ENCODE measurements around the gene RMDN2.
"Not testable (repeated sequence)": the region's sequence is repeated elsewhere in the genome, so short reads cannot be mapped to it uniquely, and the experiment has no call there.

The RMDN2 gene

GRCh38 chr2:37898448-37898847 is 26.6 kb upstream of the RMDN2 start:
- DNase-seq, result no peak

- no peak for DNase-seq
Measured at GRCh38 chr2:37902991-37903390, 22.1 kb upstream of the RMDN2 start.

DNA sequence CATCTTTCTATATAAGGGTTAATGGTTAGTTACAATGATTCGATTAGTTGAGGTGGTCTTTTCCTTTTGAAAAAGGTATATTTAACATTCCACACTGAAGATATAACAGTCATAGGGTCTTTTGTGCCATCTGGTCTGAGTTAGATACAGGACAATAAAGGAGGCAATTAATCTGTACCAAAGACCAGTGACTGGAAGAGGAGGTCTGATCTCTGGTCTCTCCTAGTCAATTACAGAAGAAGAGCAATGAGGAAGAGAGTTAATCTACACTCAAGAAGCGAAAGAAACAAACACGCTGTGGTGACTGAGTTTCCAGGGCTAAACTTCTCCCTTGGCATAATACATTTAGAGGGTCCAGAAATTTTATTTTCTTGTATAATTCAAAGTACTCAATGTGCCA is 20.7 kb upstream of the RMDN2 start:
- no peak for DNase-seq

DNA sequence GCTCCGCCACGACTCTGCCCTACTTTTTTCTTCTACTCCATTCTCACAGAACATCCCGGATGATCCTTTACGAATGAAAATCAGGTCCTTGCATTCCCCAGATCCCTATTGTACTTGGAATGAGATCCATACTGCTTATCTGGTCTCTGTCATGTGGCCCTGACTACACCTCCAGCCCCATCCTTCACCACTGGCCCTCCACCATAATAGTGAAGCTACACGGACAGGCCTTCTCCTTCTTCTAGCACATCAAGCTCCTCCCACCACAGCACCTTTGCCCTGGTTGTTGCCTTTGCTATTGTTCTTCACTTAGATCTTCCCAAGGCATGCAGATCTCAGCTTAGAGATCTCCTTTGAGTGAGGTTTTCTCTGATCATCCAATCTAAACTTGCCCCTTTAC is 20.1 kb upstream of the RMDN2 start:
- no peak for DNase-seq

GRCh38 chr2:37906131-37906530 is 19.0 kb upstream of the RMDN2 start:
- no peak for DNase-seq

GRCh38 chr2:37907501-37908225 is 17.4 kb upstream of the RMDN2 start:
- DNase-seq, result no peak

DNA sequence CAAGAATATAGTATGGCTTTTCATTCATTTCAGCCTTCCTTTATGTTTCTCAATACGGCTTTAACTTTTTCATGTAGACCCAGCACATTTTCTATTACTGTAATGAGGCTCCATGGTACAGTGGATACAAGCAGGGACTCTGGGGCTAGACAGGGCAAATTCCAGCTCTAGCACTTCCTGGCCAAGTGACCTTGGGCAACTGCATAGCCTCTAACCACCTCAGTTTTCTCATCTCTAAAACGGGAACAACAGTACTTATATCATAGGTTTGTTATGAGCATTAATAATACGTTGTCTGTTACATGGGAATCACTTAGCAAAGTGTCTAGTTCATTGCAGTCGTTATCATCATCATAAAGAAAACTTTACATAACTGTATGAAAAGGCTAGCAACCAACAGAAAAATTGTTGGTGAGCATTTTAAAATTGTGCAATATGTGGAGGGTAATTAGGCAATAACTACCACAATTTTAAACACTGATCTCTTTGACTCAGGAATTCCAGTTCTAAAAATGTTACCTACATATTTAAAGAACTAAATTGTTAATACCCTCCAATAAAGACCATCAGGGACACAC is 13.7 kb upstream of the RMDN2 start:
- no peak for DNase-seq

DNA sequence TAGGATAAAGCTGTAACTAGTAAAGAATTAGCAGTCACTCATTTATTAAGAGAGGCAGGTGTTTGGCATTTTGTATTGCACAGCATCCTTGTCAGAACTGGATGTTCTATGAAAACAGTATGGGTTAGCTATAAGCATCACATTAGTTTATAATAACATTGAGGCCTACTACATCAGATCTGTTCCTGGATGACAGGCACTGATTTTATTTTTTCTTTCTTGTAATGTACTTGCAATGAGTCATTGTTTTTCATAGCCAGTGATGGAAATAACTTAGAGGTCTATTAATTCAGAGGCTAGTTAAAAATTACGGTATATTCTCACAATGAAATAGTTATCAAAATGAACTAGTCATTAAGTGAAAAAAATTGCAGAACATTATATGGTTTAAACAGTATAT is 13.0 kb upstream of the RMDN2 start:
- DNase-seq, result no peak

GRCh38 chr2:37912616-37913015 is 12.5 kb upstream of the RMDN2 start:
- DNase-seq, result no peak

GRCh38 chr2:37914340-37914739 is 10.7 kb upstream of the RMDN2 start:
- DNase-seq, result no peak

DNA sequence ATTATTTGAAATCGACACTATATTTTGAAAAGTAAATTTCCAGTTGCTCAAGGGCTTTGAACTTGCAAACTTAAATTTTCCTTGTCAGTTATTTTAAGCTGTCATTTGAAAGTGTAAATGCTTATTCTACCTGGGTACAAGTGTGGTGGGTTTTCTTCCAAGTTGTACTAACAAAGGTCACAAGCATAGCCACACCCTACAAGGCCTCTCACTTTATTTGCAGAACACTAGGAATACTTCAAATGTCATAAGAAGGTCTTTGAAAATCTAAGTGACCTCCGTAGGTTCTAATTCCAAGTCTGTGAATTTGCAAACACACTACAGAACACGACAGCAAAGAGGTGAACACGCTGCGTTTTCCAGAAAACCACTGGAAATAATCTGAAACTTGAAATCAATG is 9.3 kb upstream of the RMDN2 start:
- DNase-seq, result no peak

- no peak for DNase-seq
Measured at GRCh38 chr2:37916512-37917082, 8.5 kb upstream of the RMDN2 start.

DNA sequence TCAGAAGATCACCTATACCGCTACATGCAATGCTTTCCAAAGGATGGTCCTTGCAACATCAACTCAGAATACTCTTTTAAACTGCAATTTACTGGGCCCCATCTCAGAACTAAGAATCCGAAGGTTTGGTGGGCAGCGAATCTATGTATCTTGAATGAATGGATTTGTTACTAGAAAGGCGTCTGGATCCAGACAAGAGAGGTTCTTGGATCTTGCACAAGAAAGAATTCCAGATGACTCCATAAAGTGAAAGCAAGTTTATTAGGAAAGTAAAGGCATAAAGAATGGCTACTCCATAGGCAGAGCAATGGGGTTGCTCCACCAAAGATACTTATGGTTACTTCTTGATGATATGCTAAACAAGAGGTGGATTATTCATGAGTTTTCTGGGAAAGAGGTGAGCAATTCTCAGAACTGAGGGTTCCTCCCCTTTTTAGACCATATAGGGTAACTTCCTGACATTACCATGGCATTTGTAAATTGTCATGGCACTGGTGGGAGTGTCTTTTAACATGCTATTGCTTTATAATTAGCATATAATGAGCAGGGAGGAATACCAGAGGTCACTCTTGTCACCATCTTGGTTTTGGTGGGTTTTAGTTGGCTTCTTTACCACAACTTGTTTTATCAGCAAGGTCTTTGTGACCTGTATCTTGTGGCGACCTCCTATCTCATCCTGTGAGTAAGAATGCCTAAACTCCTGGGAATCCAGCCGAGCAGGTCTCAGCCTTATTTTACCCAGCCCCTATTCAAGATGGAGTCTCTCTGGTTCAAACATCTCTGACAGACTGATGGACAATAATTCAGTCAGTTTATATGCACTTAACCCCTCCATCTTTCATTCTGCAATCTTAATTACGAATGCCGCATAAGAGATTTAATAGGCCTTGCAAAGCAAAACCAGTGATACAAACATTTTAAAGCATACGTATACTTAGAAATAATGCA is 7.5 kb upstream of the RMDN2 start:
- DNase-seq, result no peak

DNA sequence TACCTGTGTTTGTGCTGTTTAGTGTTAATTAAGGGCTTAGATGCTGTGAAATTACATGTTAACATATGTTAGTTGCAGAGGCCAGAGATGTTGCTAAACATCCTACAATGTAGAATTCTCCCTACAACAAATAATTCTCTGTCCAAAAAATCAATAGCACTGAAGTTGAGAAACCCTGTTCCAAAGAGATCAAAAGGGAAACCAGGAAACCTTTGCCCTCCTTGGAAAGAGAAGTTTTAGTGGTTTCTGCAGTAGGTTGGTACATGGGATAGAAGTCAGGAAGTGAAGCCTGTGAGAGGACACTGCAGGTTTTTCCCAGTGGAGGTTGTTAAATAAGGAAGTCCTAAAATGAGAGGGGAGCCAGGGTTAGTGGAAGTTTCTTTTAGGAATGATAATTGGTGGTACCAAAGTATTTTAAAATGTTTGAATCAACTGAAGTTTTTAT is 6.3 kb upstream of the RMDN2 start:
- DNase-seq, result no peak

- no peak for DNase-seq
Measured at GRCh38 chr2:37919631-37920032, 5.5 kb upstream of the RMDN2 start.

- DNase-seq, result no peak
Measured at GRCh38 chr2:37920570-37920969, 4.5 kb upstream of the RMDN2 start.

- DNase-seq, result no peak
Measured at GRCh38 chr2:37921781-37922180, 3.3 kb upstream of the RMDN2 start.

DNA sequence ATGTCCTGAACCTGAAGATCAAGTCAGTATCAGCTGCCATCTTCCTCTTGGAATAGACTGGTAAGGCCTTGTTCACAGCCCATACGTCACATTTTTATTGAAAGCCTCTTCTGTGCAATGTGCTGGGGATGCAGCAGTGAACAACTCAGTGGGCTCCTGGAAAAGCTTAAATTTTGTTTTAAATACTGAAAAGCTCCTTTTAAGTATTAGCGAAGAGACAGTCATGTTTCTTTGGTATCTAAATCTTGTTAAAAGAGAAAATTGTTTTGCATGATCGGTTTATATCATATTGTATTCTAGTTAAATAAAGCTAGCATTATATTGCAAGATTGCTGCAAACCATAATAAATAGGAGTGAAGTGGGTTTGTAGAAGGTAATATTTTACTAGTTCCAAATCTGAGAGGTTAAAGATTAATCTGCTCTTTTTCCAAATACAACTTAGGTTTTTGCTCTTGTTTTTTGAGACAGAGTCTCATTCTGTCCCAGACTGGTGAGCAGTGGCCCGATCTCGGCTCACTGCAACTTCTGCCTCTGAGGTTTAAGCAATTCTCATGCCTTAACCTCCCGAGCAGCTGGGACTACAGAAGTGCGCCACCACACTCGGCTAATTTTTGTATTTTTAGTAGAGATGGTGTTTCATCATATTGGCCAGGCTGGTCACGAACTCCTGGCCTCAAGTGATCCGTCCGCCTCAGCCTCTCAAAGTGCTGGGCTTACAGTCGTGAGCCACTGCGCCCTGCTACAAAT is 1.6 kb upstream of the RMDN2 start:
- DNase-seq, result no peak

DNA sequence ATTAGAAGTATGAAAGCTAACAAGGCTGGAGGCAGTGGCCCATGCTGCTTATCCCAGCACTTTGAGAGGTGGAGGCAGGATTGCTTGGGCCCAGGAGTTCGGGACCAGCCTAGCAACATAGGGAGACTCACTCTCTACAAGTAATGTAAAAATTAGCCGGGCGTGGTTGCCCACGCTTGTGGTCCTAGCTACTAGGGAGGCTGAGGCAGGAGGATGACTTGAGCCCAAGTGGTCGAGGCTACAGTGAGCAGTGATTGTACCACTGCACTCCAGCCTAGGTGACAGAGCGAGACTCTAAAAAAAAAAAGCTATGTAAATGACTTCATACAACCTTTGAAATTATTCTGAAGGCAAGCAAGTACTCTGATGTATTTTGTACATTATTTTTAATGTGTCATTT is 1.5 kb downstream of the RMDN2 start:
- no peak for DNase-seq

DNA sequence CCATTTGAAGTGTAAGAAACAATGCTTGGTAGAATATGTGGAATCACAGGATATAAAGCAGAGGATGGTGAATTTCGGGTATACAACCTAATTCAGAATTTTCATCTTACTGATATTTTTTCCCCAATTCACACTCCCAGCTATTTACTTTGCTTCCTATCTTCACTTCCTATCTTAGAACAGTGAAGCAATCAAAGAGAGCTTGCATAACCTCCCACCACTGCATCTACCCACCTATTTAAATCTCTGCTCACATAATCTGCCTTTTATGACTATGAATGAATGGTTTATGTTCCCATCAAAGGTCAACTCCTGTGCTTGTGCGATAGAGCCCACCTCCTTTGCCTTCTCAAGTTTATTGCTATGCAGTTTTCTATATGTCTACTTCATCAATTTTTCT is 3.3 kb downstream of the RMDN2 start:
- DNase-seq, result no peak

GRCh38 chr2:37930392-37930791 is 5.3 kb downstream of the RMDN2 start:
- DNase-seq, result not testable (repeated sequence)

GRCh38 chr2:37932873-37933272 is 7.8 kb downstream of the RMDN2 start:
- not testable (repeated sequence) for DNase-seq
